ENCODE results near the gene TNPO1. TPM values are rescaled to one million over a fixed set of nuclear protein-coding genes. Genes with fewer than 3 reads are reported as not detected.
"Not testable (repeated sequence)": the region's sequence is repeated elsewhere in the genome, so short reads cannot be mapped to it uniquely, and the experiment has no call there.

The TNPO1 gene
- total and polyA plus RNA-seq, 9 of the 15 experiments (the other 6 are each of a cell fraction or from before 2014, with no cell fraction given), result 20.8 to 176 (median 97.9) TPM

GRCh38 chr5:72934953-72935725 is 118.7 kb downstream of the TNPO1 start:
- FAIRE-seq; H3K9me1 ChIP-seq (ENCODE audit: control insufficient read depth, insufficient read depth, low read length); H3K9ac ChIP-seq (ENCODE audit: insufficient read depth in 1 of 2, low read depth in 2 of 2, low read length in 2 of 2); POLR2A ChIA-PET; intact Hi-C loops (cut with micrococcal nuclease); CTCF ChIA-PET (ENCODE audit: low intra/inter-chr PET ratio); in situ Hi-C loops (cut with MboI); H3K4me2 ChIP-seq (ENCODE audit: insufficient read depth, low read length); H3K27me3 ChIP-seq (ENCODE audit: control insufficient read depth in 2 of 2, insufficient read depth in 2 of 2, low read length in 2 of 2); ATAC-seq; H2AFZ ChIP-seq (ENCODE audit: low read depth, low read length); H3K79me2 ChIP-seq (ENCODE audit: control insufficient read depth, insufficient read depth, low read length); H3K27ac ChIP-seq (ENCODE audit: extremely low read depth, low read depth, low read length); H4K20me1 ChIP-seq (replicated peaks; ENCODE audit: control insufficient read depth, insufficient read depth, low read length); BruUV-seq (replicated peaks); H3K4me1 ChIP-seq (replicated peaks in 1 of 2; ENCODE audit: control insufficient read depth in 2 of 2, insufficient read depth in 2 of 2, low read length in 2 of 2); H3K36me3 ChIP-seq (ENCODE audit: control insufficient read depth, insufficient read depth, low read length); DNase-seq (ENCODE audit: extremely low read depth in 1 of 4, low spot score in 3 of 4); H3K9me3 ChIP-seq (replicated peaks; ENCODE audit: control insufficient read depth, insufficient read depth, low read depth, low read length); H3K4me3 ChIP-seq: not testable (repeated sequence)
- 56% methylated on average over 23 of the region's 32 CpGs for WGBS (ENCODE audit: insufficient coverage, low coverage, missing lambda C conversion rate)

GRCh38 chr5:72936893-72937292 is 120.4 kb downstream of the TNPO1 start:
- WGBS (ENCODE audit: insufficient coverage, low coverage, missing lambda C conversion rate), result 39% methylated on average over 4 of the region's 4 CpGs
- Histone ChIP-seq H3K9ac (ENCODE audit: insufficient read depth in 1 of 2, low read depth in 2 of 2, low read length in 2 of 2) (no peak overlapping the region), H3K27ac (ENCODE audit: extremely low read depth, low read depth, low read length) (no peak overlapping the region), H3K4me3 (no peak overlapping the region), H3K79me2 (ENCODE audit: control insufficient read depth, insufficient read depth, low read length) (no peaks in the 10 kb centered on the region), H3K9me3 (replicated peaks; ENCODE audit: control insufficient read depth, insufficient read depth, low read depth, low read length) (no peaks in the 10 kb centered on the region), H3K9me1 (ENCODE audit: control insufficient read depth, insufficient read depth, low read length) (no peaks in the 10 kb centered on the region), H3K4me1 (replicated peaks in 1 of 2; ENCODE audit: control insufficient read depth in 2 of 2, insufficient read depth in 2 of 2, low read length in 2 of 2) (peaks cover 4 to 9% of the 10 kb centered on the region in 2 experiments; a peak in 3 of 5 replicates), H3K36me3 (ENCODE audit: control insufficient read depth, insufficient read depth, low read length) (no peaks in the 10 kb centered on the region), H2AFZ (ENCODE audit: low read depth, low read length) (peak overlapping the region; percentile 66), H3K27me3 (ENCODE audit: control insufficient read depth in 2 of 2, insufficient read depth in 2 of 2, low read length in 2 of 2) (no peaks in the 10 kb centered on the region), H4K20me1 (replicated peaks; ENCODE audit: control insufficient read depth, insufficient read depth, low read length) (no peaks in the 10 kb centered on the region), H3K4me2 (ENCODE audit: insufficient read depth, low read length) (no peak overlapping the region)
- ChIA-PET POLR2A (no interaction called here), CTCF (ENCODE audit: low intra/inter-chr PET ratio) (no interaction called here)
- intact Hi-C loops (cut with micrococcal nuclease) (no loop called here), in situ Hi-C loops (cut with MboI) (no loop called here)
- no TSS peak for BruUV-seq (replicated peaks)
- ATAC-seq (peak; percentile 31; the same call in 1 of the 3 replicates), DNase-seq (ENCODE audit: extremely low read depth in 1 of 4, low spot score in 3 of 4) (no peak), FAIRE-seq (no peak)
- TF ChIP-seq SMAD4 (CRISPR knock-in tag; conservative IDR thresholded peaks at IDR 0.05), result no peak
- TF ChIP-seq ARNT (IDR thresholded peaks at IDR 0.05), result no peak
- TF ChIP-seq ETS1 (conservative IDR thresholded peaks at IDR 0.05; ENCODE audit: control insufficient read depth, low read depth, low read length), result no peak
- TF ChIP-seq SRSF3 (IDR thresholded peaks at IDR 0.05; ENCODE audit: insufficient read depth, low read length), result no peak
- no peak for TF ChIP-seq ZNF395 (CRISPR knock-in tag; IDR thresholded peaks at IDR 0.05)
- no peak for TF ChIP-seq CBX8 (IDR thresholded peaks at IDR 0.05; ENCODE audit: borderline replicate concordance, extremely low read depth, low read depth, low read length, poor library complexity, severe bottlenecking)
- no peak for TF ChIP-seq AFF4 (CRISPR knock-in tag; IDR thresholded peaks at IDR 0.05)
